Activated T-cell treated with anti-CD3 and anti-CD28 coated beads for 24 hours (primary cell): ENCODE measurements around the gene SH2B2.
A peak's percentile ranks its signal among the peaks of the same experiment; 100 is the strongest.

Experiments
- DNase-seq: peaks from one replicate; pipeline ENCODE4 v3.0.0-alpha.2; 2020; ENCODE audit warnings: low read depth

The SH2B2 gene

DNA sequence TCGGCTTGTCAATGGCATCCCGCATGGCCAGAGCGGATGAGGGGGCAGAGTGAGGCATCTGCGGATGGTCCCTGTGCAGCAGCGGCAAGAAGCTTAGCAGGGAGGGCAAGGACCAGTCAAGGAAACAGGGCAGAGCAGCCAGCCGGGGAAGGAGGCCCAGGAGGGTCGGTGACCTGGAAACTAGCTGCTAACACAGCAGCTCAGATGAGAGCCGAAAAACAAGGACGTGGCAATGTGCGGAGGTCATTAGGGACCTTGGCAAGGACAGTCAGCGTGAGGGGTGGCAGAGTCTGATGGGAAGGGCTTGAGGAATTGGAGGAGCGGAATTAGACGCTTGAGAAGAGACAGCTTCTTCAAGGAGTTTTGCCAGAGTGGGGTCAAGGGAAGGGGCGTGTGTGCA is 20.1 kb upstream of the SH2B2 start:
- DNase-seq: no peak

DNA sequence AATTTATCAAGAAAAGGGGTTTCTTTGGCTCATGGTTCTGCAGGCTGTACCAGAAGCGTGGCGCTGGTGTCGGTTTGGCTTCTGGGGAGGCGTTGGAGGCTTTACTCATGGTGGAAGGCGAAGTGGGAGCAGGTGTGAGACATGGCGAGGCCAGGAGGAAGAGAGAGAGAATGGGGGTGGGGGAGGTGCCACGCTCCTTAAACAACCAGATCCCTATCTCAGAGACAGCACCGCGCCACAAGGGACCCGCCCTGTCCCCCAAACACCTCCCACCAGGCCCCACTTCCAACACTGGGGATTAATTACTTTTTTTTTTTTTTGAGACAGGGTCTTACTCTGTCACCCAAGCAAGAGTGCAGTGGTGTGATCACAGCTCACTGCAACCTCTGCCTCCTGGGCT is 18.0 kb upstream of the SH2B2 start:
- DNase-seq: no peak

GRCh38 chr7:102270178-102270887 is 16.3 kb upstream of the SH2B2 start:
- no peak for DNase-seq

GRCh38 chr7:102271158-102271798 is 15.4 kb upstream of the SH2B2 start:
- no peak for DNase-seq

GRCh38 chr7:102272075-102272916 is 14.4 kb upstream of the SH2B2 start:
- DNase-seq: peak; percentile 56

- no peak for DNase-seq
These were observed 13.5 kb upstream of the SH2B2 start for GRCh38 chr7:102272917-102273748.

GRCh38 chr7:102273749-102274712 is 12.6 kb upstream of the SH2B2 start:
- no peak for DNase-seq

- no peak for DNase-seq
These were observed 11.5 kb upstream of the SH2B2 start for GRCh38 chr7:102275123-102275703.

DNA sequence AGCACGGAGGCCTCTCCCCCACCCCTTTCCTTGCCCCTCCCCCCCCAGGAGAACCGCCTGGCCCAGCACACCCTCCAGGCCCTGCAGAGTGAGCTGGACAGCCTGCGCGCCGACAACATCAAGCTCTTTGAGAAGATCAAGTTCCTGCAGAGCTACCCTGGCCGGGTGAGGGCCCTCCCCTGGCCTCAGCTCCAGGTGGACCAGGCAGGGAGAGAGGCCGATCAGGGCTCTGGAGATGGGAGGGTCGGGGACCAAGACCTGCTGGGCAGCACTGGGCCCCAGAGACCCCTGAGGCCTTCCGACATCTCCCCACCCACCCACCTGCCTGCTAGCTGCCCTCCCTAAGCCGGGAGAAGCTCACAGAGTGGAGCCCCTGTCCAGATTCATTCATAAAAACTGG is 8.8 kb upstream of the SH2B2 start:
- DNase-seq: no peak

DNA sequence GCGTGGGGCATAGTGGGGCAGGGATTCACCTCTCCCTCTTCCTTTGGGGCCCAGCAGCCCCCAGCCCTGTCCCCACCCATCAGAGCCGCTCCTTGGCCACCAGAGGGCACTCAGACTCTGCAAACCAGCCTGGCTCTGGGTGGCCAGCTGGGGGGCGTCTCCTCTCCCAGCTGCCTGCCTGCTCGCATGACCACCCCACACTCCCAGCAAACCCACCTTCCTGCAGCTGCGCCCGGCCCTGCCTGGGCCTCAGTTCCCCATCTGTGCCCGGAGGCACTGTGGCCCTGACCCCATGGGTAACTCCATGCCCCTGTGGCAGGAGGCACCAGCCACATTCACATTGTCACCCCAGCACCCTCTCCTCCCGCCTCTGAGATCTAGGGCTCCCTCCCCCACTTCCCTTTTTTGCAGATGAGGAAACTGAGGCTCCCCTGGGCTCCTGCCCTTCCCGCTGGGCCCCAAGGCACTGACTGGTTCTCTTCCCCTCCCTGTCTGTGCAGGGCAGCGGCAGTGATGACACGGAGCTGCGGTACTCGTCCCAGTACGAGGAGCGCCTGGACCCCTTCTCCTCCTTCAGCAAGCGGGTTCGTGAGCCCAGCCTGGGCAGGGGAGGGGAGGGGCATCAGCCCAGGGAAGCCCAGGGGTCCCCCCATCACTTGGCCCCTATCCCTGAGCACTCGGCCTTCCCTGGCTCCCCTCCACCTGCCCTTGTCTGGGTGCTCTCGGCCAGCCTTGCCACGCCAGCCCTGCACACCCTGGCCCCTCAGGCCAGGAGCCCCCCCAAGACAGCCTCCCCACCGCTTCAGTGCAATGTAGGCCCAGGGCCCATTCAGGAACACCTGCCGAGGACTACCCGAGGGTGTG is 6.9 kb upstream of the SH2B2 start:
- DNase-seq: peak; percentile 47

GRCh38 chr7:102280521-102280920 is 6.1 kb upstream of the SH2B2 start:
- DNase-seq: no peak

DNA sequence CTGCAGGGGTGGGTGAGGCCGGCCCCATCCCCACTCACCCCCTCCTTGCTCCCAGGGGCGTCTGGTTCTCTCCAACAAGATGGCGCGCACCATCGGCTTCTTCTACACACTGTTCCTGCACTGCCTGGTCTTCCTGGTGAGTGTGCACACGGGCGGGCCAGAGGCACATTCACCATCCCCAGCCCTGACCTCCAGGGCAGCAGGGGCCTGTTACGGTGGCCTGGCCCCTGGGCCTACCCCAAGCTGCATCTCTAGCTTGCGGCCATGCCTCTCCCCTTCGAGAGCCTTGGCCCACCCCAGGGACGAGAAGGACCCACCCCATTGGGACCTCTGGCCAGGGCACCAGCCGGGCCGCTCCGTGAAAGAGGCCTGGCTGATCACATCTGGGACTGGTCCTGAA is 4.9 kb upstream of the SH2B2 start:
- no peak for DNase-seq

- no peak for DNase-seq
These were observed 4.0 kb upstream of the SH2B2 start for GRCh38 chr7:102282465-102283362.

- no peak for DNase-seq
These were observed 3.0 kb upstream of the SH2B2 start for GRCh38 chr7:102283477-102284189.

DNA sequence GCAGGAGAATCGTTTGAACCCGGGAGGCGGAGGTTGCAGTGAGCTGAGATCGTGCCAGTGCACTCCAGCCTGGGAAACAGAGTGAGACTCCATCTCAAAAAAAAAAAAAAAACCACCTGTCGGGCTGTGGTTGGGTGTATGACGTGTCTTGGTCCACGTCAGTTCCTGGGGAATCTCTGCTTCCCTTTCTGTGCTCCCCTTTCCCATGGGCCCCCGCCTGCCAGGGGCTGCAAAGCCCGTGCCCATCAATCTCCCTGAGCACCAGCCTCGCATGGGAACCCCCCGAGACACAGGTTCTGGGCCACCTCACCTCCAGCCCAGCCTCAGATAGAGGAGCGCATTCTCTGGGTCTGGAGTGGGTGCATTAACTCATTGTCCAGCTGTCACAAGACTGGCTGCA is 2.3 kb upstream of the SH2B2 start:
- no peak for DNase-seq

DNA sequence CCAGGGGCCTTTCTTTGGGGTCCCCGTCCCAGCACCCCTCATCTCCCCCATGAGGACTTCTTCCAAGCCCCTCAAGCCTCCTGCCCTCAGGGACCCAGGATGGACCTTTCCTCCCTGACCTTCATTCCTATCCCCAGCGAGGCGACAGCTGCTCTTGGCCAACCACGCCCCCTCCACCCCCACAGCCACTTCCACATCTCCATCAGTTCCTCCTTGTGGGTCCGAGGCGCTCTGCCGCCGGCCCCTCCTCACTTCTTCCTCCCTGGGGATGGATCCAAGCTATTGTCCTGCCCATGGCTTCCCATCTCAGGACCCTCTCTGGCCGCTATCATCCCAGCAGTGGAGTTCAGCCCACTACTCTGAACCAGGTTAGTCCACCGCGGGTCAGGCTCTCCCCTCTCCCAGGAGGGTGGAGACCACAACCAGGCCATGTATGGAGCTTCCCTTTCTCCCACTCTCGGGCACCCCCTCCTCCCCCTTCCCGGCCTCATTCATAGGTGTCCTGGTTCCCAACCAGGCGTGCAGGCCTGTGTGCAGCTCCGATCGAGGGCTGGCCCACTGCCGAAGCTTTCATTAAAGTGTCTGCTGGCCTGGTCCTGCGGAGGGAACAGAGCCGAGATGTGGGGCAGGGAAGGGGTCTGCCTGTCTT is 1.7 kb upstream of the SH2B2 start:
- DNase-seq: no peak

DNA sequence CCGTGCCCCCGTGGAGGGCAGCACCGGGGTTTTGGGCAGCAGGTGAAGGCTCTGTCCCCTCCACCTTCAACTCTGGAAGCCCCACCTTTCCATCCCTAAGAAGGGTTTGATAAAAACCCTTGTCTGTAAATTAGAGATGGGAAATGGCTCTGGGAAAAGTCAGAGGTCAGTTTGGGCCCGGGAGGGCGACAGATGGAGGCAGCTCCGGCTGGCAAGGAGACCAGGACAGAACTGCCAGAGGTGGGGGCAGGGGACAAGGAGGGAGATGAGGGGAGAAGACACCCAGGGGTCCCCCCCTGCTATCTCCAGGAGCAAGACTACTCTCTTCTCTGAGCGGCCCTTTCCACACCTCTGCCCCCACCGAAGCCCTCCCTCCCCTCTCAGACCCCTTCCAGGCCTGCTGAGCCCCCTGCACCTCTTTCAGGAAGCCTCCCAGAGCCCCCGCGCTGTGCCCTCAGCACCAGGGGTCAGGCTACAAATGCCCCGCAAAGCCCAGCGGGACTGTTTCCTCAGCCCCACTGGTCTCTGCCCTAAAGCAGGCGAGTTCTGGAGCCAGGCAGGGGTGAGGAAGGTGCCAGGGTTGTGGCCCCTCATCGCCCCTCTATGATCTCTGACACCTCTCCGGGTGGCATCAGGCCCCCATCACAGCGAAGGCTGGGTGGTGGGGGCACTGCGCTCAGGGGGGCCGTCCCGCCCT is 980 bp upstream of the SH2B2 start:
- DNase-seq: no peak
